ENCODE measurements around the gene PPP3R1. TPM values are rescaled to one million over a fixed set of nuclear protein-coding genes. Genes with fewer than 3 reads are reported as not detected.
A peak's percentile ranks its signal among the peaks of the same experiment; 100 is the strongest.

Gene PPP3R1
- total RNA-seq, 1 experiment from 2014 or later: 74.2 TPM

- no peak overlapping the region; a peak in 1 of 7 replicates for H3K27ac Mint-ChIP-seq
Observed at GRCh38 chr2:68185541-68186164, 66.7 kb downstream of the PPP3R1 start.

More at GRCh38 chr2:68185541-68186164, 66.7 kb downstream of the PPP3R1 start:
- no peak overlapping the region for H3T11ph ChIP-seq (ENCODE audit: low read length)
- peak; percentile 62 for DNase-seq
- peaks cover 7 to 35% (median 29%) of the 10 kb centered on the region in 3 experiments; a peak in 6 of 7 replicates for H3K36me3 Mint-ChIP-seq (ENCODE audit: insufficient read depth in 1 of 3, low read depth in 3 of 3)
- no peaks in the 10 kb centered on the region for H3K9me3 Mint-ChIP-seq
- H3K27me3 ChIP-seq (ENCODE audit: insufficient read depth, low read length): no peaks in the 10 kb centered on the region
- no peaks in the 10 kb centered on the region for H3K27me3 Mint-ChIP-seq (ENCODE audit: low read depth)
- no peak overlapping the region for H2BK5ac ChIP-seq (ENCODE audit: insufficient read length, low read length)
- H3K4me1 ChIP-seq (ENCODE audit: insufficient read depth, low read length): no peaks in the 10 kb centered on the region
- no peak overlapping the region for H3K4me3 Mint-ChIP-seq
- H4K91ac ChIP-seq (ENCODE audit: insufficient read length, low read depth, low read length): no peak overlapping the region
- peaks cover 3% of the 10 kb centered on the region for H3K79me1 ChIP-seq (ENCODE audit: insufficient read depth, low read depth, low read length, poor library complexity, severe bottlenecking)
- no peak overlapping the region for H3K4me2 ChIP-seq (ENCODE audit: insufficient read depth, insufficient read length, low read length)
- no peak overlapping the region for H3K9ac ChIP-seq (ENCODE audit: extremely low read depth, insufficient read length, low read length)
- H3K79me2 ChIP-seq (ENCODE audit: insufficient read depth, low read length): peaks cover 2% of the 10 kb centered on the region; the same call in 1 of the 2 replicates
- H2BK120ac ChIP-seq (ENCODE audit: low read depth, low read length, poor library complexity, severe bottlenecking): no peak overlapping the region
- H4K20me1 ChIP-seq (ENCODE audit: control insufficient read depth, insufficient read depth, insufficient read length): no peaks in the 10 kb centered on the region
- H4K5ac ChIP-seq (ENCODE audit: insufficient read length, low read depth, low read length): no peak overlapping the region
- no peak overlapping the region for H3K14ac ChIP-seq (ENCODE audit: insufficient read depth, low read length)
- H3K23me2 ChIP-seq (ENCODE audit: insufficient read length, low read depth, low read length, poor library complexity, severe bottlenecking): no peaks in the 10 kb centered on the region
- H3K23ac ChIP-seq (ENCODE audit: insufficient read length, low read depth, low read length): no peak overlapping the region
- H2BK12ac ChIP-seq (ENCODE audit: insufficient read length, low read depth, low read length): no peak overlapping the region
- H3K9me3 ChIP-seq (ENCODE audit: control insufficient read depth, low read depth, low read length): no peaks in the 10 kb centered on the region
- no peak overlapping the region for H3K27ac ChIP-seq (ENCODE audit: insufficient read length, low read depth, low read length)
- TF ChIP-seq, protein P1, sequence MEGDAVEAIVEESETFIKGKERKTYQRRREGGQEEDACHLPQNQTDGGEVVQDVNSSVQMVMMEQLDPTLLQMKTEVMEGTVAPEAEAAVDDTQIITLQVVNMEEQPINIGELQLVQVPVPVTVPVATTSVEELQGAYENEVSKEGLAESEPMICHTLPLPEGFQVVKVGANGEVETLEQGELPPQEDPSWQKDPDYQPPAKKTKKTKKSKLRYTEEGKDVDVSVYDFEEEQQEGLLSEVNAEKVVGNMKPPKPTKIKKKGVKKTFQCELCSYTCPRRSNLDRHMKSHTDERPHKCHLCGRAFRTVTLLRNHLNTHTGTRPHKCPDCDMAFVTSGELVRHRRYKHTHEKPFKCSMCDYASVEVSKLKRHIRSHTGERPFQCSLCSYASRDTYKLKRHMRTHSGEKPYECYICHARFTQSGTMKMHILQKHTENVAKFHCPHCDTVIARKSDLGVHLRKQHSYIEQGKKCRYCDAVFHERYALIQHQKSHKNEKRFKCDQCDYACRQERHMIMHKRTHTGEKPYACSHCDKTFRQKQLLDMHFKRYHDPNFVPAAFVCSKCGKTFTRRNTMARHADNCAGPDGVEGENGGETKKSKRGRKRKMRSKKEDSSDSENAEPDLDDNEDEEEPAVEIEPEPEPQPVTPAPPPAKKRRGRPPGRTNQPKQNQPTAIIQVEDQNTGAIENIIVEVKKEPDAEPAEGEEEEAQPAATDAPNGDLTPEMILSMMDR (conservative IDR thresholded peaks at IDR 0.05): peak; percentile 90
- H3K56ac ChIP-seq (ENCODE audit: insufficient read length, low read depth, low read length): no peak overlapping the region
- no peak overlapping the region for H2AFZ ChIP-seq (ENCODE audit: low read length)
- no peak overlapping the region for H3K18ac ChIP-seq (ENCODE audit: insufficient read length, low read depth, low read length)
- no peak overlapping the region for H2AK5ac ChIP-seq (ENCODE audit: insufficient read length, low read length)
- H4K8ac ChIP-seq (replicated peaks; ENCODE audit: insufficient read length, low read depth, low read length): no peak overlapping the region
- no peak overlapping the region for H2BK20ac ChIP-seq (ENCODE audit: low read depth, low read length, poor library complexity, severe bottlenecking)
- H3K4me1 Mint-ChIP-seq: peaks cover 5 to 8% of the 10 kb centered on the region in 2 experiments; a peak in 3 of 4 replicates
- WGBS (ENCODE audit: extremely low coverage, insufficient read length, low lambda C conversion rate): no CpG with 5 or more reads among the region's 5 CpGs
- no peak overlapping the region for H3K4ac ChIP-seq (ENCODE audit: low read depth, low read length)
- H2BK15ac ChIP-seq (ENCODE audit: low read depth, low read length): no peak overlapping the region

Data from H9 (cell line).